ENCODE data around the gene RNASET2. TPM values are rescaled to one million over a fixed set of nuclear protein-coding genes. Genes with fewer than 3 reads are reported as not detected.

RNASET2 gene
- total and polyA plus RNA-seq, 2 of the 13 experiments (the other 11 are each of a cell fraction or from before 2014, with no cell fraction given), result 44.6 to 597 TPM

DNA sequence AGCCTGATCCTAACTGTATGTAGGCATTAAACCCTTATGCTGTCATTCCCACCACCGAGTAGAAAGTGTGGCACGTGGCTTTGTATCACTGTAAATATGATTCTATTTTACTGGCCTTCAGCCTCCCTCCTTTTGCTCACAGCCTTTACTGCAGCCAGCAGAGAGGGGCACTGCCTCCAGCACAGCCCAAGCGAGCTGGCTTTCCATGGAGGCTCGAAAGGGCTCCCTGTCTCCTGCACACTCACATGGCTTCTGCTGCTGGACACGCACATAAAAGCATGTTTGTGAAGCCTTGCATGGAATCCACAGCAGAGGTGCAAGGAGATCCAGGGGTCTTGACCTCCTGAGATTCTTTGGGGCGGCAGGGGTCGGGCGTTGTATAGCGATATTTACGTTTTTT lies 51.3 kb downstream of the RNASET2 start (continued):
- TF ChIP-seq, protein P1, sequence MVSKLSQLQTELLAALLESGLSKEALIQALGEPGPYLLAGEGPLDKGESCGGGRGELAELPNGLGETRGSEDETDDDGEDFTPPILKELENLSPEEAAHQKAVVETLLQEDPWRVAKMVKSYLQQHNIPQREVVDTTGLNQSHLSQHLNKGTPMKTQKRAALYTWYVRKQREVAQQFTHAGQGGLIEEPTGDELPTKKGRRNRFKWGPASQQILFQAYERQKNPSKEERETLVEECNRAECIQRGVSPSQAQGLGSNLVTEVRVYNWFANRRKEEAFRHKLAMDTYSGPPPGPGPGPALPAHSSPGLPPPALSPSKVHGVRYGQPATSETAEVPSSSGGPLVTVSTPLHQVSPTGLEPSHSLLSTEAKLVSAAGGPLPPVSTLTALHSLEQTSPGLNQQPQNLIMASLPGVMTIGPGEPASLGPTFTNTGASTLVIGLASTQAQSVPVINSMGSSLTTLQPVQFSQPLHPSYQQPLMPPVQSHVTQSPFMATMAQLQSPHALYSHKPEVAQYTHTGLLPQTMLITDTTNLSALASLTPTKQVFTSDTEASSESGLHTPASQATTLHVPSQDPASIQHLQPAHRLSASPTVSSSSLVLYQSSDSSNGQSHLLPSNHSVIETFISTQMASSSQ (IDR thresholded peaks at IDR 0.05; ENCODE audit: low read depth), result no peak
- TF ChIP-seq, protein P1 (CRISPR knock-in tag; IDR thresholded peaks at IDR 0.05; ENCODE audit: borderline replicate concordance), result no peak

DNA sequence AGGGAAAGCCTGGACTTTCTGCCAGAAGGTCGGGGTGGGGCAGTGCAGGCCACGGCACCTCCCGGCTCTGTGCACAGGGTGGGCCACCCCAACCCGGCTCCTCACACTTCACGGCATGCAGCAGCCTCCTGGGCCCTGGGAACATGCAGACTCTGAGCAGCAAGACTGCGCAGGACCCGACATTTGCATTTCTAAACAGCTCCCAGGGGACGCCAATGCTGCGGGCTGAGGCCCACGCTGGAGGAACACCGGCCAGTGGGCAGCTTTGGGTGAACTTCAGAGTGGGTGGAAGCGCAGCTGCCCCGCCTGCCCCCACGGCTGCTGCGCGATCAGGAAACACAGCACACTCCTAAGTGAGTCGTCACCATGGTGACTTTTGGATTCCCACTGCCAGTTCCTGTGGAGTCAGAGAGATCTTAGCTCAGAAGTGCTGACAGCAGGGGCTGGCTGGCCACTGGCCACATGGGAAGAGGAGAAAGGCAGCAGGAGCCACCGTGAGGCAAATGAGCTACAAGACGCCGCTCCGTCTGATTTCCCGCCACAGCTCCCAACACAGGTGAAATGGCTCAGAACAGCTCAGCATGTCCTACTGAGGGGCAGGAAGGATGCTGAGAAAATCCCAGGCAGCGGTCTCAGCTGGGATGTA lies 52.1 kb downstream of the RNASET2 start:
- H3K9ac ChIP-seq (ENCODE audit: insufficient read depth, low read depth, low read length), result no peak overlapping the region
- CTCF ChIA-PET (ENCODE audit: low intra/inter-chr PET ratio, low total read pairs), result no interaction called here
- no peak for FAIRE-seq
- no peaks in the 10 kb centered on the region for H3K4me1 ChIP-seq (ENCODE audit: insufficient read depth, low read length)
- H3K9me3 ChIP-seq (ENCODE audit: low read length), result no peaks in the 10 kb centered on the region
- H2AFZ ChIP-seq (ENCODE audit: low read length), result no peak overlapping the region
- H3K4me2 ChIP-seq (ENCODE audit: low read depth, low read length), result no peak overlapping the region
- H3K27ac ChIP-seq (ENCODE audit: extremely low read length, insufficient read depth, low read length), result no peak overlapping the region
- no TSS peak for BruUV-seq (replicated peaks)
- no peaks in the 10 kb centered on the region for H3K36me3 ChIP-seq (replicated peaks in 1 of 2; ENCODE audit: control insufficient read depth in 1 of 2, insufficient read depth in 2 of 2, low read length in 2 of 2)
- H3K4me3 ChIP-seq (replicated peaks in 1 of 3; ENCODE audit: insufficient read depth in 1 of 3, low read depth in 2 of 3, low read length in 3 of 3), result no peak overlapping the region
- in situ Hi-C loops (cut with HindIII; ENCODE audit: extremely low pct_ligation_motif_present, low pct_unique_long_range_greater_than_20kb) (no loop called here), intact Hi-C loops (cut with micrococcal nuclease; ENCODE audit: unreplicated experiment) (no loop called here)
- DNase-seq (ENCODE audit: low spot score), result no peak
- no peaks in the 10 kb centered on the region for H3K79me2 ChIP-seq (ENCODE audit: insufficient read depth, low read length)
- no peak for ATAC-seq
- POLR2A ChIA-PET, result no interaction called here
- no peaks in the 10 kb centered on the region for H3K27me3 ChIP-seq (ENCODE audit: control insufficient read depth in 1 of 2, insufficient read depth in 2 of 2, low read length in 2 of 2)
- 70% methylated on average over 13 of the region's 23 CpGs for WGBS (ENCODE audit: low lambda C conversion rate)
- no peaks in the 10 kb centered on the region for H4K20me1 ChIP-seq (ENCODE audit: insufficient read depth, low read length)
- TF ChIP-seq MLLT10 (CRISPR knock-in tag; IDR thresholded peaks at IDR 0.05), result no peak
- TF ChIP-seq CENPT (CRISPR knock-in tag; IDR thresholded peaks at IDR 0.05; ENCODE audit: low read depth), result no peak
- no peak for TF ChIP-seq KLF6 (CRISPR knock-in tag; IDR thresholded peaks at IDR 0.05)
- TF ChIP-seq ZNF251 (CRISPR knock-in tag; IDR thresholded peaks at IDR 0.05), result no peak
- TF ChIP-seq, protein P2, sequence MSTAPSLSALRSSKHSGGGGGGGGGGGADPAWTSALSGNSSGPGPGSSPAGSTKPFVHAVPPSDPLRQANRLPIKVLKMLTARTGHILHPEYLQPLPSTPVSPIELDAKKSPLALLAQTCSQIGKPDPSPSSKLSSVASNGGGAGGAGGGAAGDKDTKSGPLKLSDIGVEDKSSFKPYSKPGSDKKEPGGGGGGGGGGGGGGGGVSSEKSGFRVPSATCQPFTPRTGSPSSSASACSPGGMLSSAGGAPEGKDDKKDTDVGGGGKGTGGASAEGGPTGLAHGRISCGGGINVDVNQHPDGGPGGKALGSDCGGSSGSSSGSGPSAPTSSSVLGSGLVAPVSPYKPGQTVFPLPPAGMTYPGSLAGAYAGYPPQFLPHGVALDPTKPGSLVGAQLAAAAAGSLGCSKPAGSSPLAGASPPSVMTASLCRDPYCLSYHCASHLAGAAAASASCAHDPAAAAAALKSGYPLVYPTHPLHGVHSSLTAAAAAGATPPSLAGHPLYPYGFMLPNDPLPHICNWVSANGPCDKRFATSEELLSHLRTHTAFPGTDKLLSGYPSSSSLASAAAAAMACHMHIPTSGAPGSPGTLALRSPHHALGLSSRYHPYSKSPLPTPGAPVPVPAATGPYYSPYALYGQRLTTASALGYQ (CRISPR knock-in tag; IDR thresholded peaks at IDR 0.05), result no peak
- TF ChIP-seq ZBTB1 (CRISPR knock-in tag; IDR thresholded peaks at IDR 0.05; ENCODE audit: borderline replicate concordance), result no peak
- no peak for TF ChIP-seq SNAI1 (CRISPR knock-in tag; IDR thresholded peaks at IDR 0.05; ENCODE audit: borderline replicate concordance)
- no peak for TF ChIP-seq NR3C1 (CRISPR knock-in tag; IDR thresholded peaks at IDR 0.05)
- no peak for TF ChIP-seq RXRB (CRISPR knock-in tag; IDR thresholded peaks at IDR 0.05; ENCODE audit: borderline replicate concordance)
- TF ChIP-seq ZKSCAN5 (CRISPR knock-in tag; IDR thresholded peaks at IDR 0.05), result no peak
- no peak for TF ChIP-seq PRMT3 (CRISPR knock-in tag; IDR thresholded peaks at IDR 0.05; ENCODE audit: borderline replicate concordance, low read depth)
- TF ChIP-seq PHF20 (CRISPR knock-in tag; IDR thresholded peaks at IDR 0.05), result no peak
- no peak for TF ChIP-seq HOXA5 (CRISPR knock-in tag; IDR thresholded peaks at IDR 0.05)
- no peak for TF ChIP-seq ZNF777 (CRISPR knock-in tag; IDR thresholded peaks at IDR 0.05)
- TF ChIP-seq FOXC1 (CRISPR knock-in tag; IDR thresholded peaks at IDR 0.05; ENCODE audit: borderline replicate concordance), result no peak
- no peak for TF ChIP-seq ZFAT (CRISPR knock-in tag; conservative IDR thresholded peaks at IDR 0.05)
- TF ChIP-seq ZSCAN30 (CRISPR knock-in tag; IDR thresholded peaks at IDR 0.05), result no peak
- no peak for TF ChIP-seq ZNF703 (CRISPR knock-in tag; IDR thresholded peaks at IDR 0.05; ENCODE audit: borderline replicate concordance)

Data from HepG2 (cell line).